Esophagus squamous epithelium (tissue), 4 donors: Measurements from ENCODE around the gene NHS.

Experiments used
- CTCF ChIP-seq, 6 experiments: fragments of 450-650 bp in 4 of 6; fragments of 200-600 bp in 2 of 6; sonication (generic) in 2 of 6; IDR thresholded peaks; one replicate each; pipeline ENCODE4 v1.5.1; 2016 to 2019; ENCODE audit warnings: antibody characterized with exemption in 6 of 6, mild to moderate bottlenecking in 4 of 6, moderate library complexity in 4 of 6
- POLR2A ChIP-seq, 4 donors: fragments of 450-650 bp; IDR thresholded peaks; one replicate each; pipeline ENCODE4 v1.6.1; 2017; ENCODE audit warnings: antibody characterized with exemption in 4 of 4, mild to moderate bottlenecking in 4 of 4, moderate library complexity in 3 of 4

- no peak for TF ChIP-seq CTCF (IDR thresholded peaks at IDR 0.05)
- TF ChIP-seq POLR2A (IDR thresholded peaks at IDR 0.05), result no peak
Observed at GRCh38 chrX:17596061-17596460, 221.1 kb downstream of the NHS start.
